ENCODE measurements around the gene TRIM33. TPM values are rescaled to one million over a fixed set of nuclear protein-coding genes. Genes with fewer than 3 reads are reported as not detected.

TRIM33 gene
- total RNA-seq, 1 experiment from 2014 or later: 41.2 TPM

- peak; percentile 96 for TF ChIP-seq MAX (IDR thresholded peaks at IDR 0.05)
These were observed at the start of gene TRIM33 (continued) for GRCh38 chr1:114511032-114511785.

- Histone ChIP-seq H3K79me2 (ENCODE audit: insufficient read depth, low read length) (no peaks in the 10 kb centered on the region), H3K9me2 (ENCODE audit: insufficient read depth) (no peaks in the 10 kb centered on the region), H3K4me3 (replicated peaks in 1 of 2; ENCODE audit: low read depth in 1 of 2, low read length in 2 of 2) (no peak overlapping the region), H3K36me3 (ENCODE audit: control insufficient read depth in 1 of 2, insufficient read depth in 2 of 2, low read length in 2 of 2) (no peaks in the 10 kb centered on the region), H3K9me3 (ENCODE audit: control insufficient read depth in 1 of 2, insufficient read depth in 1 of 2, low read depth in 1 of 2, low read length in 2 of 2) (no peaks in the 10 kb centered on the region), H2AFZ (ENCODE audit: low read depth, low read length, poor library complexity, severe bottlenecking) (no peak overlapping the region), H3K27ac (ENCODE audit: low read depth, low read length) (no peak overlapping the region), H4K20me1 (ENCODE audit: insufficient read depth) (no peaks in the 10 kb centered on the region), H3K4me1 (ENCODE audit: control insufficient read depth in 1 of 2, insufficient read depth in 2 of 2, low read length in 2 of 2) (no peaks in the 10 kb centered on the region), H3K27me3 (ENCODE audit: insufficient read depth, low read length) (no peaks in the 10 kb centered on the region), H3K9ac (ENCODE audit: low read length) (no peak overlapping the region), H3K4me2 (ENCODE audit: low read length) (no peak overlapping the region)
- ATAC-seq (no peak), DNase-seq (ENCODE audit: low read depth, low spot score) (no peak)
- ChIA-PET RAD21 (ENCODE audit: low non-redundant PET in 1 of 2, low total read pairs in 2 of 2, uncharacterized antibody in 2 of 2, unreplicated experiment in 2 of 2) (no interaction called here), POLR2A (interaction anchor here (1.0 kb wide), 1 partner anchor 21 kb away, joined by 4 read pairs; no protein-coding TSS in a partner anchor), CTCF (interaction anchor here (1.2 kb wide), 2 partner anchors 10 to 213 kb away, joined by 3 to 4 read pairs; no protein-coding TSS in a partner anchor)
- intact Hi-C loops (cut with micrococcal nuclease): loop anchor here (2.0 kb wide), 2 partner anchors 213 to 581 kb away; partner anchors contain the start of gene OLFML3
- no TSS peak for BruUV-seq (replicated peaks)
- TF ChIP-seq ZBTB33 (IDR thresholded peaks at IDR 0.05; ENCODE audit: extremely low read depth, insufficient replicate concordance, low read length) (no peak), SP1 (IDR thresholded peaks at IDR 0.05; ENCODE audit: low read depth) (no peak), JUND (IDR thresholded peaks at IDR 0.05) (no peak), CEBPB (IDR thresholded peaks at IDR 0.05; ENCODE audit: low read depth) (no peak), SRF (IDR thresholded peaks at IDR 0.05; ENCODE audit: low read depth) (no peak), RAD21 (IDR thresholded peaks at IDR 0.05; ENCODE audit: low read depth) (no peak), TCF7L2 (IDR thresholded peaks at IDR 0.05; ENCODE audit: borderline replicate concordance, extremely low read depth, insufficient read depth, insufficient read length) (no peak), SIN3A (IDR thresholded peaks at IDR 0.05; ENCODE audit: low read depth) (no peak), YY1 (IDR thresholded peaks at IDR 0.05; ENCODE audit: extremely low read depth, insufficient replicate concordance, low read depth, low read length) (no peak), CBX3 (IDR thresholded peaks at IDR 0.05; ENCODE audit: low read depth) (no peak), ELF1 (IDR thresholded peaks at IDR 0.05; ENCODE audit: borderline replicate concordance, low read depth) (no peak), ZNF274 (IDR thresholded peaks at IDR 0.05; ENCODE audit: low read depth, low read length) (no peak), POLR2A (IDR thresholded peaks at IDR 0.05; ENCODE audit: borderline replicate concordance, extremely low read depth, insufficient read depth, insufficient read length) (no peak), REST (IDR thresholded peaks at IDR 0.05; ENCODE audit: low read depth) (no peak), MAX (IDR thresholded peaks at IDR 0.05) (no peak), ZFX (IDR thresholded peaks at IDR 0.05) (no peak), CTCF (IDR thresholded peaks at IDR 0.05 in 2 of 3, conservative IDR thresholded peaks at IDR 0.05 in 1 of 3; ENCODE audit: borderline replicate concordance in 1 of 3, insufficient read depth in 1 of 3, low read depth in 2 of 3, low read length in 2 of 3) (no peak)
These were observed 48.4 kb upstream of the TRIM33 start for GRCh38 chr1:114559356-114559755.
